Peyer's patch (tissue), 4 donors: ENCODE results near the gene ZNF778.

Experiments used
- CTCF ChIP-seq, 6 experiments: fragments of 450-650 bp in 4 of 6; fragments of 200-600 bp in 2 of 6; sonication (generic) in 1 of 6; IDR thresholded peaks; one replicate each; pipeline ENCODE4 v1.5.1; 2017 to 2019; ENCODE audit warnings: antibody characterized with exemption in 6 of 6, mild to moderate bottlenecking in 3 of 6, moderate library complexity in 1 of 6
- POLR2A ChIP-seq, 2 donors: fragments of 450-650 bp; IDR thresholded peaks; one replicate each; pipeline ENCODE4 v1.5.1; 2017; ENCODE audit warnings: antibody characterized with exemption in 2 of 2, mild to moderate bottlenecking in 2 of 2, moderate library complexity in 2 of 2

- TF ChIP-seq CTCF (IDR thresholded peaks at IDR 0.05) (no peak), POLR2A (IDR thresholded peaks at IDR 0.05) (no peak)
Observed at GRCh38 chr16:89179656-89180315, 37.7 kb upstream of the ZNF778 start.
